Kidney epithelial cell (primary cell): ENCODE results near the gene TIGD1. TPM values are rescaled to one million over a fixed set of nuclear protein-coding genes. Genes with fewer than 3 reads are reported as not detected.

Experiments
- DNase-seq: peaks from one replicate; pipeline ENCODE4 v3.0.0-alpha.2; 2010; ENCODE audit warnings: low read depth
- H3K27me3 ChIP-seq: 2 replicates; pipeline ENCODE4 v1.6.0; 2011; ENCODE audit warnings: low read length; ENCODE audit not compliant: control insufficient read depth, insufficient read depth
- H3K36me3 ChIP-seq: 2 replicates; pipeline ENCODE4 v1.5.1; 2011; ENCODE audit warnings: low read length; ENCODE audit not compliant: control insufficient read depth, insufficient read depth
- H3K4me3 ChIP-seq: 2 replicates; pipeline ENCODE4 v1.5.1; 2011; ENCODE audit warnings: low read depth, mild to moderate bottlenecking, control low read depth, low read length
- total RNA-seq: library from RNA; depleted of rRNA; stranded (reverse); fragments of >200 nt; gene quantifications from 2 replicates; pipeline ENCODE4 v1.2.3, GENCODE V29; 2015
- TF ChIP-seq, protein P1 (sequence below): IDR thresholded peaks from 2 replicates; pipeline ENCODE4 v1.5.1; 2011; ENCODE audit warnings: mild to moderate bottlenecking, moderate library complexity, low read length, control low read depth, inconsistent platforms; ENCODE audit not compliant: insufficient read depth, poor library complexity, severe bottlenecking

Gene TIGD1
- total RNA-seq, 1 donor from 2014 or later = 2.9 TPM

DNA sequence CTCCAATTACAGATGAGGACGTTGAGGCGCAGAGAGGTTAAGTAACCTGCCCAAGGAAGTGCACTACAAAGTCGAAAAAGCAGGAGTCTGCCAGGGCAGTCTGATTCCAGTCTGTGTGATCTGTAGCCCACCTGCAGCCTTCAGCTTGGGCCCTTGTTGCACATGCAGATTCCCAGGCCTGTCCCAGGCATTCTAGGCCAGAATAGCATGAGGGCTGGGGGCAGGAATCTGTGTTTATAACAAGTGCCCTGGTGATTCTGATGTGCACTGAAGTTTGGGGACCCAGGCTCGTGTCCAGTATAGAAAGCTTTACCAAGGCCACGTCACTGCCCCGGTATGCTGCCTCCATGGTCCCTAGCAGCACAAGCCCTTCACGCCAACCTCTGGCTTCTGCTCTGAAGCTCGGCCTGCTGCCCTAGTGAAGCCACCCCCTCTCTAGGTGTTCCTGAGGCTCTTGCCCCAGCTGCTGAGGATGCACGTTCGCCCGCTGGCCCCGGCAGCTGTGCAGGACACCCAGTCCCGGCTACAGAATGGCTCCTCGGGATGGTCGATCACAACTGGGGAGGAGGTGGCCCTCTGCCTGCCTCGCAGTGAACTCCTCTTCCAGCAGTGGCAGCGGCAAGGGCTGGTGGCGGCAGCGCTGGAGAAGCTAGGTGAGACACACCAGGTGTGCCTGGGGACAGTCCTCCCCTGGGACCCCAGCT, 6.3 kb downstream of the TIGD1 start:
- H3K4me3 ChIP-seq = no peak overlapping the region
- DNase-seq = no peak
- H3K27me3 ChIP-seq = peaks cover 16% of the 10 kb centered on the region
- TF ChIP-seq, protein P1, sequence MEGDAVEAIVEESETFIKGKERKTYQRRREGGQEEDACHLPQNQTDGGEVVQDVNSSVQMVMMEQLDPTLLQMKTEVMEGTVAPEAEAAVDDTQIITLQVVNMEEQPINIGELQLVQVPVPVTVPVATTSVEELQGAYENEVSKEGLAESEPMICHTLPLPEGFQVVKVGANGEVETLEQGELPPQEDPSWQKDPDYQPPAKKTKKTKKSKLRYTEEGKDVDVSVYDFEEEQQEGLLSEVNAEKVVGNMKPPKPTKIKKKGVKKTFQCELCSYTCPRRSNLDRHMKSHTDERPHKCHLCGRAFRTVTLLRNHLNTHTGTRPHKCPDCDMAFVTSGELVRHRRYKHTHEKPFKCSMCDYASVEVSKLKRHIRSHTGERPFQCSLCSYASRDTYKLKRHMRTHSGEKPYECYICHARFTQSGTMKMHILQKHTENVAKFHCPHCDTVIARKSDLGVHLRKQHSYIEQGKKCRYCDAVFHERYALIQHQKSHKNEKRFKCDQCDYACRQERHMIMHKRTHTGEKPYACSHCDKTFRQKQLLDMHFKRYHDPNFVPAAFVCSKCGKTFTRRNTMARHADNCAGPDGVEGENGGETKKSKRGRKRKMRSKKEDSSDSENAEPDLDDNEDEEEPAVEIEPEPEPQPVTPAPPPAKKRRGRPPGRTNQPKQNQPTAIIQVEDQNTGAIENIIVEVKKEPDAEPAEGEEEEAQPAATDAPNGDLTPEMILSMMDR = no peak
- H3K36me3 ChIP-seq = no peaks in the 10 kb centered on the region

DNA sequence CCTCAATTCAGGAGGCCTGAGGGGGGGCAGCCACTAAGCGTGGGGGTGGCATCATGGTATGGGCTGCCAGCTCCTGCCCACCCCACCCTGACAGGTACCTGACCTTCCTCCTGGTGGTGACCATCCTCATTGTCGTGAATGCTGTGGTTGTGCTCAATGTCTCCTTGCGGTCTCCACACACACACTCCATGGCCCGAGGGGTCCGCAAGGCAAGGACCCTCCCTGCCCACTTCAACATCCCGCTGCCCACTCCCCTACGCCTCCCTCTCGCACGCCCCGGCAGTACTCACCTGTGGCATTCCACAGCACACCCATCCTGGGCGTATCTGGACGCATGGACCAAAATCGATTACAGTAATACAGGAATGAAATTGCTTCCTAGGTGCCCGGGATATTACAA, 6.9 kb downstream of the TIGD1 start:
- TF ChIP-seq, protein P1 = no peak
- no peak for DNase-seq
- Histone ChIP-seq H3K27me3 (peaks cover 22% of the 10 kb centered on the region), H3K4me3 (no peak overlapping the region), H3K36me3 (no peaks in the 10 kb centered on the region)

DNA sequence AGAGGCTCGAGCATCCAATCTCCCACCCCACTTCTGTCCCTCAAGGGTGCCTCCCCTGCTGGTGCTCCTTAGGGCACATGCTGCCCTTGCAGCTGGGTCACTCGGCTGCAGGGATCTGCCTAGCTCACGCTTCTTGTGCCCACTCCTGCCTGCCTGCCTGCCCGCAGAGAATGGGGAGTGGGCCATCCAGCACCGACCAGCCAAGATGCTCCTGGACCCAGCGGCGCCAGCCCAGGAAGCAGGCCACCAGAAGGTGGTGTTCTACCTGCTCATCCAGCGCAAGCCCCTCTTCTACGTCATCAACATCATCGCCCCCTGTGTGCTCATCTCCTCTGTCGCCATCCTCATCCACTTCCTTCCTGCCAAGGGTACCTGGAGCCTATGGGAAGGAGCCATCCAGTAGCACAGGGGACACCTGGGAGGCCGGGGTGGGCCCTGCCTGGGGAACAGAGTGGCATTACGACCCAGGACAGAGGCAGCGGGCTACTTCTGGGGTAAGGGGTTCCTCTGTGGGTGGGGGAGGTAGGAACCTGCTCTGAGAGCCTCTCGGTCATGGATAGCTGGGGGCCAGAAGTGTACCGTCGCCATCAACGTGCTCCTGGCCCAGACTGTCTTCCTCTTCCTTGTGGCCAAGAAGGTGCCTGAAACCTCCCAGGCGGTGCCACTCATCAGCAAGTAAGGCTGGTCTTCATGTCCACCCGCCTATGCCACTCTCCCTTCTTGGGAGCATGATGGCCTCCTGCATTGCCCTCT, 7.5 kb downstream of the TIGD1 start:
- H3K27me3 ChIP-seq = peaks cover 24% of the 10 kb centered on the region
- no peak overlapping the region for H3K4me3 ChIP-seq
- TF ChIP-seq, protein P1 = no peak
- no peak for DNase-seq
- H3K36me3 ChIP-seq = no peaks in the 10 kb centered on the region

DNA sequence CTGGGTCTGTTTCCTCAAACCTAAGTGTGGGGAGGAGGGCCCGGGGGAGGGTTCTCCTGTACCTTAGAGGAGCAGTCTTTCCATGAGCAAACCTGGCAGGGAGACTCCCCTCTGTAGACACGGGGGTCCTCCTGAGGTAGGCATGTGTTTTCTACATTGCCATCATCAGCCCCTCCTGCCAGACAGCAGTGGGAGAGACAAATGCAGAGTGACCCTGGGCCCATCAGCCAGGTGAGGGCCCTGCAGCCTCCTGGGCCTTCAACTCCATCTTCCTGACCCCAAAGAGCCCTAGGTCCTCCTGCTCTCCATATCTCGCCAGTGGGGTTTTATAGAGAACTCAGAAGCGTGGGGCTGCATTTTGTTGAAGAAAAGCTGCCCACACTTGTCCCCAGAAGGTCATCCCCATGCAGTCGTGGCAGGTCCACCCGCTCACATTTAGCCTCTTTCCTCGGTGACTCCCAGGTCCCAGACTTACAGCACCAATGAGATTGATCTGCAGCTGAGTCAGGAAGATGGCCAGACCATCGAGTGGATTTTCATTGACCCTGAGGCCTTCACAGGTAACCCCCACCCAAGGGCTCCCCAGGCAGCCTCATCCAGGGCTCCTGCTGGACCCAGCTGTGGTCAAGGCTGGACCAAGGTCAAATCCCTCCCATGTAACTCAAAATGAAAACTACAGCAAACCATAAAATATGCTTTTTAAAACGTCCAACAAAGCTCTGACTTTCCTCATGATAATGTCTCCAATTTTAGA, 8.2 kb downstream of the TIGD1 start:
- Histone ChIP-seq H3K4me3 (no peak overlapping the region), H3K27me3 (peaks cover 25% of the 10 kb centered on the region), H3K36me3 (no peaks in the 10 kb centered on the region)
- TF ChIP-seq, protein P1 = no peak
- no peak for DNase-seq

DNA sequence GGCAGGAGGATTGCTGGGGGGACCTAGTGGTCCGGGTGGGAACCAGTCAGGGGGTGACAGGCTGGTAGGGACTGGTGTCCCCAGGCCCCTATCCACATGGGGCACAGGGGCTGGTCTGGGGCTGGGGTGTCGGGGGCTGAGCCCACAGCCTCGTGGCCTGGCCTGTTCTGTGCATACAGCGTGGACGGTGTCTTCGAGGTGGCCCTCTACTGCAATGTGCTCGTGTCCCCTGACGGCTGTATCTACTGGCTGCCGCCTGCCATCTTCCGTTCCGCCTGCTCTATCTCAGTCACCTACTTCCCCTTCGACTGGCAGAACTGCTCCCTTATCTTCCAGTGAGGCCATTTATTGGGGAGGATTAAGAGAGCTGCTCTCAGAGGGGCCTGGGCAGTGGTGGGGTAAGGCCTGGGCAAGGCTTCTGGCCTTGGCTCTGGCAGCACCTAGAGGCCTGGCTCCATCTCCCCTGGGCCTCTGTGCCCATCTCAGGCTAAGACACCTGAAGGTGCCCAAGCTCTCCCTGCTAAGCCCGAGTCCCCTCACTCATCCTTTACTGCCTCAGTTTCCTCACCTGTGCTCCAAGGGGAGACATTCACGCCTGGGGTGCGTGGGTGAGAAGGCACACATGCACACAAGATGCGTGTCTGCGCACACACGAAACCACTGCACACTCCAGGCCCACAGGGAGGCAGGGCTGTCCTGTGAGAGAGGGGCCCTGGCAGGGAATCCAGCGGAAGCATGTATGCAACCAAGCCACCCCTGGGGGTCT, 9.0 kb downstream of the TIGD1 start:
- Histone ChIP-seq H3K4me3 (no peak overlapping the region), H3K27me3 (peaks cover 27% of the 10 kb centered on the region), H3K36me3 (no peaks in the 10 kb centered on the region)
- TF ChIP-seq, protein P1 = no peak
- no peak for DNase-seq
